ENCODE measurements around the gene LDLRAD4. TPM values are rescaled to one million over a fixed set of nuclear protein-coding genes. Genes with fewer than 3 reads are reported as not detected.

Gene LDLRAD4
- total and polyA plus RNA-seq, 2 experiments from 2014 or later, result 0.73 to 1.9 TPM

DNA sequence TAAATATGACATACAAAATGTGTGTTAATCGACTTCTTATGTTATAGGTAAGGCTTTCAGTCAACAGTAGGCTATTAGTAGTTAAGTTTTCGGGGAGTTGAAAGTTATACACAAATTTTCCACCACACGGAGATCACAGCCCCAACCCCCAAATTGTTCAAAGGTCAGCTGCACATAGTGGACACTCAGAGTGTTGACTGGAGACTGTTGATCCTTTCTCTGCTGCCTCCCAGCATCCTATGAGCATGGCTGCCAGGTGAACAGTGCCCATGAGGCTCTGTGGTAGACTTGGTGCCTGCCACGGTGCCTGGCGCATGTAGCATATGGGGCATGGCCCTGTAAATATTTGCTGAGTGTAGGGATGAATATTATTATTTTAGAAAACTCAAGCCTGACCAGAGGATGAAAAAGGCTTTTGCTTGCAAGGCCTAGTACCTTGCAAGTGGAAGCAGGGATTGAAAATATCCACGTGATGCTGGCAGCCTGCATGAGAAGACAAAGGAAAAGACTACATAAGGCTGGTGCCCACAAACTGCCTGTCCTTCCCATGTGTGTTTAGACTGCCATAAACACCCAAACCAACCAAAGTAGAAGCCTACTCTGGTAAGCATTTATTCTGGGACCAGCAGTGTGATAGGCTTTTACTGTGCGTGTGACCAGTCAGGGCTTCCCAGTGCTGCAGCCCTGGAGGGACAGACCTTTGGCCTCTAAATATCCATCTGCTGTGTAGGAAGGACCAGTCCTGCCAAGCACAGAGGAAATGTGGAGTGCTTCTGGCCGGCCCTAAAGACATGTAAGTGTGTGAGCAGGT is 226.1 kb downstream of the LDLRAD4 start (continued):
- TF ChIP-seq EZH2phosphoT487 (IDR thresholded peaks at IDR 0.05; ENCODE audit: unreplicated experiment) (no peak), JUNB (IDR thresholded peaks at IDR 0.05; ENCODE audit: unreplicated experiment) (no peak), ZNF114 (CRISPR knock-in tag; IDR thresholded peaks at IDR 0.05) (no peak)

DNA sequence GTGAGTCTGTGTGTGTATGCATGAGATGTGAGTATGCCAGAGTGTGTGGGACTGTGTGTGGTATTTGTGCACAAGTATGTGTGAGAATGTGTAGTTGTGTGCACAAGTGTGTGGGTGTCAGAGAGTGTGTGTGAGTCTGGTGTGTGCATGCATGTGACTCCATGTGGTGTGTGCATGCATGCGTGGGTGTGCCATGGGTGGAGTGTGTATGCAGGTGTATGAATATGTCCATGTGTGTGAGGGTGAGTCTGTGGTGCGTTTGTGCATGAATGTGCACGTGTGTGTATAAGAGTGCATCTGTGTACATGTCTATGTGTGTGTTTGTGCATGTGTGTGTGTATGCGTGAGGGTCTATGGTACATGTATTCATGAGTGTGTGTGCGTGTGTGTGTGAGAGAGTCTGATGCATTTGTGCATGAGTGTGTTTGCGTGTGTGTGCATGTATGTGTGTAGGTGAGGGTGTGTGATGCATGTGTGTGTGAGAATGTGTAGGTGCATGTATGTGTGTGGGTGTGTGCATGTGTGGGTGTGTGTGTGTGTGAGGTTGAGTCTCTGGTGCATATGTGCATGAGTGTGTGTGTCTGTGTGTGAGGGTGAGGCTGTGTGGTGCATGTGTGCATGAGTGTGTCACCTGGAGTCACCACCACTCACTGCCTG is 226.8 kb downstream of the LDLRAD4 start:
- Histone ChIP-seq H3F3A (replicated peaks; ENCODE audit: low read depth) (no peaks in the 10 kb centered on the region; the same call in 1 of the 2 replicates), H2AFZ (no peak overlapping the region), H4K20me1 (replicated peaks; ENCODE audit: insufficient read depth) (no peaks in the 10 kb centered on the region), H3K27ac (ENCODE audit: low read depth) (no peak overlapping the region), H3K4me1 (ENCODE audit: insufficient read depth) (peaks cover 7% of the 10 kb centered on the region; the same call in 1 of the 2 replicates), H3K79me2 (replicated peaks; ENCODE audit: insufficient read depth) (no peaks in the 10 kb centered on the region), H3K27me3 (ENCODE audit: insufficient read depth) (no peaks in the 10 kb centered on the region), H3K4me3 (no peak overlapping the region), H3K9me2 (ENCODE audit: insufficient read depth) (no peaks in the 10 kb centered on the region), H3K4me2 (no peak overlapping the region), H3K36me3 (ENCODE audit: insufficient read depth) (no peaks in the 10 kb centered on the region)
- Mint-ChIP-seq H3K9me3 (no peaks in the 10 kb centered on the region), H3K27ac (no peak overlapping the region), H3K36me3 (ENCODE audit: low read depth) (no peaks in the 10 kb centered on the region), H3K27me3 (ENCODE audit: insufficient read depth, low read depth, poor library complexity) (peaks cover 1% of the 10 kb centered on the region), H3K4me1 (peaks cover 28% of the 10 kb centered on the region), H3K4me3 (no peak overlapping the region)
- TF ChIP-seq EZH2 (IDR thresholded peaks at IDR 0.05; ENCODE audit: low read depth, unreplicated experiment), result no peak
- no peak for TF ChIP-seq POLR2AphosphoS5 (IDR thresholded peaks at IDR 0.05; ENCODE audit: low read depth)
- TF ChIP-seq STAT1 (IDR thresholded peaks at IDR 0.05; ENCODE audit: unreplicated experiment), result no peak
- TF ChIP-seq, protein P1, sequence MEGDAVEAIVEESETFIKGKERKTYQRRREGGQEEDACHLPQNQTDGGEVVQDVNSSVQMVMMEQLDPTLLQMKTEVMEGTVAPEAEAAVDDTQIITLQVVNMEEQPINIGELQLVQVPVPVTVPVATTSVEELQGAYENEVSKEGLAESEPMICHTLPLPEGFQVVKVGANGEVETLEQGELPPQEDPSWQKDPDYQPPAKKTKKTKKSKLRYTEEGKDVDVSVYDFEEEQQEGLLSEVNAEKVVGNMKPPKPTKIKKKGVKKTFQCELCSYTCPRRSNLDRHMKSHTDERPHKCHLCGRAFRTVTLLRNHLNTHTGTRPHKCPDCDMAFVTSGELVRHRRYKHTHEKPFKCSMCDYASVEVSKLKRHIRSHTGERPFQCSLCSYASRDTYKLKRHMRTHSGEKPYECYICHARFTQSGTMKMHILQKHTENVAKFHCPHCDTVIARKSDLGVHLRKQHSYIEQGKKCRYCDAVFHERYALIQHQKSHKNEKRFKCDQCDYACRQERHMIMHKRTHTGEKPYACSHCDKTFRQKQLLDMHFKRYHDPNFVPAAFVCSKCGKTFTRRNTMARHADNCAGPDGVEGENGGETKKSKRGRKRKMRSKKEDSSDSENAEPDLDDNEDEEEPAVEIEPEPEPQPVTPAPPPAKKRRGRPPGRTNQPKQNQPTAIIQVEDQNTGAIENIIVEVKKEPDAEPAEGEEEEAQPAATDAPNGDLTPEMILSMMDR (conservative IDR thresholded peaks at IDR 0.05; ENCODE audit: low read depth in 2 of 2), result no peak
- no peak for TF ChIP-seq EZH2phosphoT487 (IDR thresholded peaks at IDR 0.05; ENCODE audit: unreplicated experiment)
- TF ChIP-seq, protein P2, sequence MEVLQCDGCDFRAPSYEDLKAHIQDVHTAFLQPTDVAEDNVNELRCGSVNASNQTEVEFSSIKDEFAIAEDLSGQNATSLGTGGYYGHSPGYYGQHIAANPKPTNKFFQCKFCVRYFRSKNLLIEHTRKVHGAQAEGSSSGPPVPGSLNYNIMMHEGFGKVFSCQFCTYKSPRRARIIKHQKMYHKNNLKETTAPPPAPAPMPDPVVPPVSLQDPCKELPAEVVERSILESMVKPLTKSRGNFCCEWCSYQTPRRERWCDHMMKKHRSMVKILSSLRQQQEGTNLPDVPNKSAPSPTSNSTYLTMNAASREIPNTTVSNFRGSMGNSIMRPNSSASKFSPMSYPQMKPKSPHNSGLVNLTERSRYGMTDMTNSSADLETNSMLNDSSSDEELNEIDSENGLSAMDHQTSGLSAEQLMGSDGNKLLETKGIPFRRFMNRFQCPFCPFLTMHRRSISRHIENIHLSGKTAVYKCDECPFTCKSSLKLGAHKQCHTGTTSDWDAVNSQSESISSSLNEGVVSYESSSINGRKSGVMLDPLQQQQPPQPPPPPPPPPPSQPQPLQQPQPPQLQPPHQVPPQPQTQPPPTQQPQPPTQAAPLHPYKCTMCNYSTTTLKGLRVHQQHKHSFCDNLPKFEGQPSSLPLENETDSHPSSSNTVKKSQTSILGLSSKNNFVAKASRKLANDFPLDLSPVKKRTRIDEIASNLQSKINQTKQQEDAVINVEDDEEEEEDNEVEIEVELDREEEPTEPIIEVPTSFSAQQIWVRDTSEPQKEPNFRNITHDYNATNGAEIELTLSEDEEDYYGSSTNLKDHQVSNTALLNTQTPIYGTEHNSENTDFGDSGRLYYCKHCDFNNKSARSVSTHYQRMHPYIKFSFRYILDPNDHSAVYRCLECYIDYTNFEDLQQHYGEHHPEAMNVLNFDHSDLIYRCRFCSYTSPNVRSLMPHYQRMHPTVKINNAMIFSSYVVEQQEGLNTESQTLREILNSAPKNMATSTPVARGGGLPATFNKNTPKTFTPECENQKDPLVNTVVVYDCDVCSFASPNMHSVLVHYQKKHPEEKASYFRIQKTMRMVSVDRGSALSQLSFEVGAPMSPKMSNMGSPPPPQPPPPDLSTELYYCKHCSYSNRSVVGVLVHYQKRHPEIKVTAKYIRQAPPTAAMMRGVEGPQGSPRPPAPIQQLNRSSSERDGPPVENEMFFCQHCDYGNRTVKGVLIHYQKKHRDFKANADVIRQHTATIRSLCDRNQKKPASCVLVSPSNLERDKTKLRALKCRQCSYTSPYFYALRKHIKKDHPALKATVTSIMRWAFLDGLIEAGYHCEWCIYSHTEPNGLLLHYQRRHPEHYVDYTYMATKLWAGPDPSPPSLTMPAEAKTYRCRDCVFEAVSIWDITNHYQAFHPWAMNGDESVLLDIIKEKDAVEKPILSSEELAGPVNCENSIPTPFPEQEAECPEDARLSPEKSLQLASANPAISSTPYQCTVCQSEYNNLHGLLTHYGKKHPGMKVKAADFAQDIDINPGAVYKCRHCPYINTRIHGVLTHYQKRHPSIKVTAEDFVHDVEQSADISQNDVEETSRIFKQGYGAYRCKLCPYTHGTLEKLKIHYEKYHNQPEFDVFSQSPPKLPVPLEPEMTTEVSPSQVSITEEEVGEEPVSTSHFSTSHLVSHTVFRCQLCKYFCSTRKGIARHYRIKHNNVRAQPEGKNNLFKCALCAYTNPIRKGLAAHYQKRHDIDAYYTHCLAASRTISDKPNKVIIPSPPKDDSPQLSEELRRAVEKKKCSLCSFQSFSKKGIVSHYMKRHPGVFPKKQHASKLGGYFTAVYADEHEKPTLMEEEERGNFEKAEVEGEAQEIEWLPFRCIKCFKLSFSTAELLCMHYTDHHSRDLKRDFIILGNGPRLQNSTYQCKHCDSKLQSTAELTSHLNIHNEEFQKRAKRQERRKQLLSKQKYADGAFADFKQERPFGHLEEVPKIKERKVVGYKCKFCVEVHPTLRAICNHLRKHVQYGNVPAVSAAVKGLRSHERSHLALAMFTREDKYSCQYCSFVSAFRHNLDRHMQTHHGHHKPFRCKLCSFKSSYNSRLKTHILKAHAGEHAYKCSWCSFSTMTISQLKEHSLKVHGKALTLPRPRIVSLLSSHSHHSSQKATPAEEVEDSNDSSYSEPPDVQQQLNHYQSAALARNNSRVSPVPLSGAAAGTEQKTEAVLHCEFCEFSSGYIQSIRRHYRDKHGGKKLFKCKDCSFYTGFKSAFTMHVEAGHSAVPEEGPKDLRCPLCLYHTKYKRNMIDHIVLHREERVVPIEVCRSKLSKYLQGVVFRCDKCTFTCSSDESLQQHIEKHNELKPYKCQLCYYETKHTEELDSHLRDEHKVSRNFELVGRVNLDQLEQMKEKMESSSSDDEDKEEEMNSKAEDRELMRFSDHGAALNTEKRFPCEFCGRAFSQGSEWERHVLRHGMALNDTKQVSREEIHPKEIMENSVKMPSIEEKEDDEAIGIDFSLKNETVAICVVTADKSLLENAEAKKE (CRISPR knock-in tag; IDR thresholded peaks at IDR 0.05), result no peak
- TF ChIP-seq NANOG (IDR thresholded peaks at IDR 0.05; ENCODE audit: borderline replicate concordance), result no peak
- no peak for TF ChIP-seq JUNB (IDR thresholded peaks at IDR 0.05; ENCODE audit: unreplicated experiment)
- TF ChIP-seq, protein P3, sequence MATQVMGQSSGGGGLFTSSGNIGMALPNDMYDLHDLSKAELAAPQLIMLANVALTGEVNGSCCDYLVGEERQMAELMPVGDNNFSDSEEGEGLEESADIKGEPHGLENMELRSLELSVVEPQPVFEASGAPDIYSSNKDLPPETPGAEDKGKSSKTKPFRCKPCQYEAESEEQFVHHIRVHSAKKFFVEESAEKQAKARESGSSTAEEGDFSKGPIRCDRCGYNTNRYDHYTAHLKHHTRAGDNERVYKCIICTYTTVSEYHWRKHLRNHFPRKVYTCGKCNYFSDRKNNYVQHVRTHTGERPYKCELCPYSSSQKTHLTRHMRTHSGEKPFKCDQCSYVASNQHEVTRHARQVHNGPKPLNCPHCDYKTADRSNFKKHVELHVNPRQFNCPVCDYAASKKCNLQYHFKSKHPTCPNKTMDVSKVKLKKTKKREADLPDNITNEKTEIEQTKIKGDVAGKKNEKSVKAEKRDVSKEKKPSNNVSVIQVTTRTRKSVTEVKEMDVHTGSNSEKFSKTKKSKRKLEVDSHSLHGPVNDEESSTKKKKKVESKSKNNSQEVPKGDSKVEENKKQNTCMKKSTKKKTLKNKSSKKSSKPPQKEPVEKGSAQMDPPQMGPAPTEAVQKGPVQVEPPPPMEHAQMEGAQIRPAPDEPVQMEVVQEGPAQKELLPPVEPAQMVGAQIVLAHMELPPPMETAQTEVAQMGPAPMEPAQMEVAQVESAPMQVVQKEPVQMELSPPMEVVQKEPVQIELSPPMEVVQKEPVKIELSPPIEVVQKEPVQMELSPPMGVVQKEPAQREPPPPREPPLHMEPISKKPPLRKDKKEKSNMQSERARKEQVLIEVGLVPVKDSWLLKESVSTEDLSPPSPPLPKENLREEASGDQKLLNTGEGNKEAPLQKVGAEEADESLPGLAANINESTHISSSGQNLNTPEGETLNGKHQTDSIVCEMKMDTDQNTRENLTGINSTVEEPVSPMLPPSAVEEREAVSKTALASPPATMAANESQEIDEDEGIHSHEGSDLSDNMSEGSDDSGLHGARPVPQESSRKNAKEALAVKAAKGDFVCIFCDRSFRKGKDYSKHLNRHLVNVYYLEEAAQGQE (IDR thresholded peaks at IDR 0.05; ENCODE audit: unreplicated experiment), result no peak
- TF ChIP-seq ZNF114 (CRISPR knock-in tag; IDR thresholded peaks at IDR 0.05), result no peak
- DNase-seq (ENCODE audit: low spot score) (no peak), ATAC-seq (no peak)

Data from GM23338 (cell line).